ENCODE measurements around the gene ATXN7L1. TPM values are rescaled to one million over a fixed set of nuclear protein-coding genes. Genes with fewer than 3 reads are reported as not detected.

ATXN7L1 gene
- total RNA-seq, 1 donor from 2014 or later: 2.4 TPM

DNA sequence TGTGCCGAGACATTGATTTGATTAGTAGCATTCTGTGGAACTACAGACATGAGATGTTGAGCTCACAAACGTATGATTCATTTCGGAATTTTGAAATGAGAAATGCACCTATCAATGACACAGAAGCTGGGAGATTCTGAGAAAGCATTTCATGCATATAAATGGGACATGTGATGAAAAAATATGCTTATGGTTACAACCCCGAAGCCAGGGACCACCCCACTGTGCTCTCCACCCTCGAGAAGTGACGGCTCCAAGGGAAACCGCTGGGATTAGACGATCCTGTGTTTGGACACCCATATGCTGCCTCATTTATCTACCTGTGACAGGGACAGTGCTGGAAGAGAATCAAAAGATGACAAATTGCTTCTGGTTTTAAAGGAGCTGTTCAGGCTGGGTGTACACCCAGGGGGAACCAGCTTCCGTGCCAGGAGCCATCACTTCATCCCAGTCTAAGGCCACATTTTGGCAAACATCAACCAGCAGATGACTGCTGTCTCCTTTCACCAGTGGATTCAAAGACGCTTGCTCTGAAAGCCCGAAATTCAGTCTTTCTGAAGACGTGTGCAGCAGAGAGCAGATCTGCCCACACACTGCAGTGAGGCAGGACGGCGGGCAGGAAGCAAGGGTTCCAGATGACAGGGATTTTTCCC lies 109.9 kb downstream of the ATXN7L1 start:
- no peak overlapping the region for H3K4me3 ChIP-seq (ENCODE audit: low read depth, low read length)
- no peak for FAIRE-seq
- H3K27me3 ChIP-seq (ENCODE audit: control insufficient read depth, insufficient read depth, low read length): no peaks in the 10 kb centered on the region
- no peaks in the 10 kb centered on the region for H3K36me3 ChIP-seq (ENCODE audit: control insufficient read depth, insufficient read depth, low read length)
- no peak for DNase-seq (ENCODE audit: low read depth)
- TF ChIP-seq, protein P1, sequence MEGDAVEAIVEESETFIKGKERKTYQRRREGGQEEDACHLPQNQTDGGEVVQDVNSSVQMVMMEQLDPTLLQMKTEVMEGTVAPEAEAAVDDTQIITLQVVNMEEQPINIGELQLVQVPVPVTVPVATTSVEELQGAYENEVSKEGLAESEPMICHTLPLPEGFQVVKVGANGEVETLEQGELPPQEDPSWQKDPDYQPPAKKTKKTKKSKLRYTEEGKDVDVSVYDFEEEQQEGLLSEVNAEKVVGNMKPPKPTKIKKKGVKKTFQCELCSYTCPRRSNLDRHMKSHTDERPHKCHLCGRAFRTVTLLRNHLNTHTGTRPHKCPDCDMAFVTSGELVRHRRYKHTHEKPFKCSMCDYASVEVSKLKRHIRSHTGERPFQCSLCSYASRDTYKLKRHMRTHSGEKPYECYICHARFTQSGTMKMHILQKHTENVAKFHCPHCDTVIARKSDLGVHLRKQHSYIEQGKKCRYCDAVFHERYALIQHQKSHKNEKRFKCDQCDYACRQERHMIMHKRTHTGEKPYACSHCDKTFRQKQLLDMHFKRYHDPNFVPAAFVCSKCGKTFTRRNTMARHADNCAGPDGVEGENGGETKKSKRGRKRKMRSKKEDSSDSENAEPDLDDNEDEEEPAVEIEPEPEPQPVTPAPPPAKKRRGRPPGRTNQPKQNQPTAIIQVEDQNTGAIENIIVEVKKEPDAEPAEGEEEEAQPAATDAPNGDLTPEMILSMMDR (IDR thresholded peaks at IDR 0.05; ENCODE audit: insufficient read depth, low read length, severe bottlenecking): no peak

GRCh38 chr7:105765846-105766245 lies 110.6 kb downstream of the ATXN7L1 start:
- no peaks in the 10 kb centered on the region for H3K36me3 ChIP-seq (ENCODE audit: control insufficient read depth, insufficient read depth, low read length)
- TF ChIP-seq, protein P1 (IDR thresholded peaks at IDR 0.05; ENCODE audit: insufficient read depth, low read length, severe bottlenecking): no peak
- no peak for DNase-seq (ENCODE audit: low read depth)
- H3K27me3 ChIP-seq (ENCODE audit: control insufficient read depth, insufficient read depth, low read length): no peaks in the 10 kb centered on the region
- no peak overlapping the region for H3K4me3 ChIP-seq (ENCODE audit: low read depth, low read length)
- no peak for FAIRE-seq

- FAIRE-seq (no peak), DNase-seq (ENCODE audit: low read depth) (no peak)
- TF ChIP-seq, protein P1 (IDR thresholded peaks at IDR 0.05; ENCODE audit: insufficient read depth, low read length, severe bottlenecking): no peak
- H3K4me3 ChIP-seq (ENCODE audit: low read depth, low read length): no peak overlapping the region
- no peaks in the 10 kb centered on the region for H3K27me3 ChIP-seq (ENCODE audit: control insufficient read depth, insufficient read depth, low read length)
- no peaks in the 10 kb centered on the region for H3K36me3 ChIP-seq (ENCODE audit: control insufficient read depth, insufficient read depth, low read length)
Measured at GRCh38 chr7:105764506-105764905, 111.9 kb downstream of the ATXN7L1 start.

- no peak overlapping the region for H3K4me3 ChIP-seq (ENCODE audit: low read depth, low read length)
- H3K36me3 ChIP-seq (ENCODE audit: control insufficient read depth, insufficient read depth, low read length): no peaks in the 10 kb centered on the region
- DNase-seq (ENCODE audit: low read depth) (peak; percentile 62), FAIRE-seq (no peak)
- H3K27me3 ChIP-seq (ENCODE audit: control insufficient read depth, insufficient read depth, low read length): no peaks in the 10 kb centered on the region
- TF ChIP-seq, protein P1 (IDR thresholded peaks at IDR 0.05; ENCODE audit: insufficient read depth, low read length, severe bottlenecking): no peak
Measured at GRCh38 chr7:105760551-105761447, 115.6 kb downstream of the ATXN7L1 start.

GRCh38 chr7:105759670-105760550 lies 116.5 kb downstream of the ATXN7L1 start:
- H3K36me3 ChIP-seq (ENCODE audit: control insufficient read depth, insufficient read depth, low read length): no peaks in the 10 kb centered on the region
- TF ChIP-seq, protein P1 (IDR thresholded peaks at IDR 0.05; ENCODE audit: insufficient read depth, low read length, severe bottlenecking): peak; percentile 50
- FAIRE-seq: no peak
- no peak overlapping the region for H3K4me3 ChIP-seq (ENCODE audit: low read depth, low read length)
- no peaks in the 10 kb centered on the region for H3K27me3 ChIP-seq (ENCODE audit: control insufficient read depth, insufficient read depth, low read length)
- peak; percentile 65 for DNase-seq (ENCODE audit: low read depth)
